Dendritic cell treated with granulocyte-macrophage colony-stimulating factor and Interleukin-4, amounts not matched to agents 40 ng/mL and 50 ng/mL, for 4 days (primary cell): ENCODE results near the gene SH3BP2.
A peak's percentile ranks its signal among the peaks of the same experiment; 100 is the strongest.
"Not testable (repeated sequence)": the region's sequence is repeated elsewhere in the genome, so short reads cannot be mapped to it uniquely, and the experiment has no call there.

Source experiments
- H3K27ac Mint-ChIP-seq: one replicate; pipeline ENCODE4 v1.8.0; 2022; ENCODE audit warnings: mild to moderate bottlenecking, mixed read lengths
- H3K27me3 Mint-ChIP-seq: one replicate; pipeline ENCODE4 v1.8.0; 2022; ENCODE audit warnings: mild to moderate bottlenecking, mixed read lengths
- H3K36me3 Mint-ChIP-seq: one replicate; pipeline ENCODE4 v1.8.0; 2022; ENCODE audit warnings: low read depth, mixed read lengths
- H3K4me1 Mint-ChIP-seq: one replicate; pipeline ENCODE4 v1.8.0; 2022; ENCODE audit warnings: low read depth, mixed read lengths
- H3K4me3 Mint-ChIP-seq: one replicate; pipeline ENCODE4 v1.8.0; 2022; ENCODE audit warnings: mild to moderate bottlenecking, moderate library complexity, mixed read lengths
- H3K9me3 Mint-ChIP-seq: one replicate; pipeline ENCODE4 v1.8.0; 2022; ENCODE audit warnings: mixed read lengths
- intact Hi-C: fragments of 100-400 bp; cut with micrococcal nuclease; formaldehyde crosslinking; loops from one replicate; pipeline ENCODE4 v1.15.0; 2022

Gene SH3BP2

GRCh38 chr4:2755821-2756690 lies 36.8 kb upstream of the SH3BP2 start, which contains the start of gene TNIP2:
Gene TNIP2, minus strand, starts transcription at chr4:2756336. Its CDS starts 47 bp downstream, at chr4:2756289.
- Mint-ChIP-seq H3K4me3 (peak within 1 kb of the TSS; percentile 68), H3K4me1 (peaks cover 57% of the 10 kb centered on the region), H3K27ac (peak within 1 kb of the TSS; percentile 92), H3K9me3 (no peaks in the 10 kb centered on the region), H3K36me3 (peaks cover 23% of the 10 kb centered on the region), H3K27me3 (peaks cover 5% of the 10 kb centered on the region)
- intact Hi-C loops: loop anchor here (1.0 to 5.0 kb wide), 2 partner anchors 10 to 176 kb away; no protein-coding TSS in a partner anchor

GRCh38 chr4:2756691-2757350 lies 36.1 kb upstream of the SH3BP2 start:
- intact Hi-C loops: loop anchor here (1.0 to 5.0 kb wide), 2 partner anchors 11 to 175 kb away; no protein-coding TSS in a partner anchor
- H3K4me3 Mint-ChIP-seq: peak overlapping the region; percentile 56
- H3K4me1 Mint-ChIP-seq: peaks cover 55% of the 10 kb centered on the region
- H3K27ac Mint-ChIP-seq: peak overlapping the region; percentile 92
- peaks cover 21% of the 10 kb centered on the region for H3K36me3 Mint-ChIP-seq
- H3K9me3 Mint-ChIP-seq: no peaks in the 10 kb centered on the region
- peaks cover 9% of the 10 kb centered on the region for H3K27me3 Mint-ChIP-seq

GRCh38 chr4:2757426-2757825 lies 35.5 kb upstream of the SH3BP2 start:
- H3K27ac Mint-ChIP-seq: peak overlapping the region; percentile 92
- peaks cover 55% of the 10 kb centered on the region for H3K4me1 Mint-ChIP-seq
- intact Hi-C loops: loop anchor here (5.0 kb wide), 1 partner anchor 175 kb away; no protein-coding TSS in a partner anchor
- H3K4me3 Mint-ChIP-seq: no peak overlapping the region
- H3K36me3 Mint-ChIP-seq: peaks cover 15% of the 10 kb centered on the region
- peaks cover 14% of the 10 kb centered on the region for H3K27me3 Mint-ChIP-seq
- no peaks in the 10 kb centered on the region for H3K9me3 Mint-ChIP-seq

- H3K4me1 Mint-ChIP-seq: peaks cover 32% of the 10 kb centered on the region
- H3K4me3 Mint-ChIP-seq: no peak overlapping the region
- intact Hi-C loops: loop anchor here (5.0 kb wide), 1 partner anchor 41 kb away; no protein-coding TSS in a partner anchor
- H3K9me3 Mint-ChIP-seq: no peaks in the 10 kb centered on the region
- H3K27ac Mint-ChIP-seq: peak overlapping the region; percentile 20
- no peaks in the 10 kb centered on the region for H3K36me3 Mint-ChIP-seq
- H3K27me3 Mint-ChIP-seq: peaks cover 18% of the 10 kb centered on the region
Observed at GRCh38 chr4:2761035-2761923, 31.6 kb upstream of the SH3BP2 start.

GRCh38 chr4:2762048-2762447 lies 30.8 kb upstream of the SH3BP2 start:
- Mint-ChIP-seq H3K27me3 (peaks cover 18% of the 10 kb centered on the region), H3K9me3 (no peaks in the 10 kb centered on the region), H3K36me3 (no peaks in the 10 kb centered on the region), H3K27ac (peak overlapping the region; percentile 20), H3K4me1 (peaks cover 24% of the 10 kb centered on the region), H3K4me3 (no peak overlapping the region)
- intact Hi-C loops: loop anchor here (5.0 kb wide), 1 partner anchor 40 kb away; no protein-coding TSS in a partner anchor

- H3K27me3 Mint-ChIP-seq: peaks cover 18% of the 10 kb centered on the region
- H3K27ac Mint-ChIP-seq: peak overlapping the region; percentile 20
- H3K4me1 Mint-ChIP-seq: peaks cover 17% of the 10 kb centered on the region
- H3K9me3 Mint-ChIP-seq, H3K36me3 Mint-ChIP-seq: not testable (repeated sequence)
- H3K4me3 Mint-ChIP-seq: peak overlapping the region; percentile 0
- intact Hi-C loops: loop anchor here (5.0 kb wide), 1 partner anchor 40 kb away; no protein-coding TSS in a partner anchor
Observed at GRCh38 chr4:2762486-2763370, 30.2 kb upstream of the SH3BP2 start.

- intact Hi-C loops: loop anchor here (5.0 kb wide), 1 partner anchor 39 kb away; no protein-coding TSS in a partner anchor
- peak overlapping the region; percentile 75 for H3K27ac Mint-ChIP-seq
Observed at GRCh38 chr4:2763511-2763967, 29.3 kb upstream of the SH3BP2 start.

GRCh38 chr4:2765832-2766526 lies 26.9 kb upstream of the SH3BP2 start:
- H3K36me3 Mint-ChIP-seq: no peaks in the 10 kb centered on the region
- no peak overlapping the region for H3K27ac Mint-ChIP-seq
- H3K27me3 Mint-ChIP-seq: peaks cover 13% of the 10 kb centered on the region
- H3K9me3 Mint-ChIP-seq: no peaks in the 10 kb centered on the region
- intact Hi-C loops: no loop called here
- H3K4me3 Mint-ChIP-seq: no peak overlapping the region
- peaks cover 41% of the 10 kb centered on the region for H3K4me1 Mint-ChIP-seq

More at GRCh38 chr4:2763511-2763967, 29.3 kb upstream of the SH3BP2 start:
- no peaks in the 10 kb centered on the region for H3K9me3 Mint-ChIP-seq
- H3K4me3 Mint-ChIP-seq: peak overlapping the region; percentile 79
- H3K36me3 Mint-ChIP-seq: no peaks in the 10 kb centered on the region
- H3K27me3 Mint-ChIP-seq: peaks cover 18% of the 10 kb centered on the region
- peaks cover 25% of the 10 kb centered on the region for H3K4me1 Mint-ChIP-seq

GRCh38 chr4:2767046-2767704 lies 25.7 kb upstream of the SH3BP2 start:
- intact Hi-C loops: no loop called here
- no peak overlapping the region for H3K4me3 Mint-ChIP-seq
- H3K27ac Mint-ChIP-seq: no peak overlapping the region
- H3K9me3 Mint-ChIP-seq: no peaks in the 10 kb centered on the region
- peaks cover 42% of the 10 kb centered on the region for H3K4me1 Mint-ChIP-seq
- no peaks in the 10 kb centered on the region for H3K36me3 Mint-ChIP-seq
- H3K27me3 Mint-ChIP-seq: peaks cover 5% of the 10 kb centered on the region

- Mint-ChIP-seq H3K36me3 (no peaks in the 10 kb centered on the region), H3K27me3 (peaks cover 1% of the 10 kb centered on the region), H3K4me1 (peaks cover 39% of the 10 kb centered on the region), H3K27ac (no peak overlapping the region), H3K4me3 (no peak overlapping the region), H3K9me3 (no peaks in the 10 kb centered on the region)
- intact Hi-C loops: no loop called here
Observed at GRCh38 chr4:2767705-2768074, 25.2 kb upstream of the SH3BP2 start.

GRCh38 chr4:2768124-2768523 lies 24.8 kb upstream of the SH3BP2 start:
- no peaks in the 10 kb centered on the region for H3K27me3 Mint-ChIP-seq
- H3K4me3 Mint-ChIP-seq: no peak overlapping the region
- no peak overlapping the region for H3K27ac Mint-ChIP-seq
- no peaks in the 10 kb centered on the region for H3K9me3 Mint-ChIP-seq
- H3K36me3 Mint-ChIP-seq: no peaks in the 10 kb centered on the region
- peaks cover 39% of the 10 kb centered on the region for H3K4me1 Mint-ChIP-seq
- intact Hi-C loops: no loop called here

GRCh38 chr4:2768921-2769336 lies 24.0 kb upstream of the SH3BP2 start:
- intact Hi-C loops: no loop called here
- H3K4me3 Mint-ChIP-seq: no peak overlapping the region
- peaks cover 39% of the 10 kb centered on the region for H3K4me1 Mint-ChIP-seq
- peak overlapping the region; percentile 90 for H3K27ac Mint-ChIP-seq
- no peaks in the 10 kb centered on the region for H3K9me3 Mint-ChIP-seq
- H3K36me3 Mint-ChIP-seq: no peaks in the 10 kb centered on the region
- no peaks in the 10 kb centered on the region for H3K27me3 Mint-ChIP-seq
